ENCODE results near the gene E2F3. TPM values are rescaled to one million over a fixed set of nuclear protein-coding genes. Genes with fewer than 3 reads are reported as not detected.

The E2F3 gene
- 17.9 TPM for polyA plus RNA-seq
- long read RNA-seq, donor 1 = 0 reads
- long read RNA-seq, donor 2 = 0 reads
- long read RNA-seq, donor 3, full-length matches to known transcripts = 1 of 1 reads
- long read RNA-seq, donor 3, partial matches to known transcripts = 0 of 1 reads
- long read RNA-seq, donor 3, other reads (novel, unspliced or antisense) = 0 of 1 reads
- long read RNA-seq, donor 4 = 0 reads
- long read RNA-seq, donor 5 = 0 reads
- long read RNA-seq, donor 6, full-length matches to known transcripts = 2 of 2 reads
- long read RNA-seq, donor 6, partial matches to known transcripts = 0 of 2 reads
- long read RNA-seq, donor 6, other reads (novel, unspliced or antisense) = 0 of 2 reads
- long read RNA-seq, donor 7, full-length matches to known transcripts = 1 of 1 reads
- long read RNA-seq, donor 7, partial matches to known transcripts = 0 of 1 reads
- long read RNA-seq, donor 7, other reads (novel, unspliced or antisense) = 0 of 1 reads
- long read RNA-seq, donor 8 = 0 reads
- long read RNA-seq, donor 9, full-length matches to known transcripts = 1 of 1 reads
- long read RNA-seq, donor 9, partial matches to known transcripts = 0 of 1 reads
- long read RNA-seq, donor 9, other reads (novel, unspliced or antisense) = 0 of 1 reads
- long read RNA-seq, donor 10 = 0 reads
- long read RNA-seq, donor 11, full-length matches to known transcripts = 1 of 1 reads
- long read RNA-seq, donor 11, partial matches to known transcripts = 0 of 1 reads
- long read RNA-seq, donor 11, other reads (novel, unspliced or antisense) = 0 of 1 reads

GRCh38 chr6:20401205-20402091, at the start of gene E2F3:
E2F3 (plus strand) TSS chr6:20401879; CDS start chr6:20402233, 354 bp downstream.
- H3K4me3 ChIP-seq (ENCODE audit: low read length) = peak within 1 kb of the TSS; percentile 87
- H3K36me3 ChIP-seq (ENCODE audit: control insufficient read depth, insufficient read depth, low read length) = peaks cover under 1% of the 10 kb centered on the region
- H3K9me3 ChIP-seq (ENCODE audit: control insufficient read depth, low read depth, low read length) = no peaks in the 10 kb centered on the region
- peaks cover 7% of the 10 kb centered on the region for H3K4me1 ChIP-seq (ENCODE audit: control insufficient read depth, insufficient read depth, low read length)
- WGBS (ENCODE audit: insufficient coverage, low lambda C conversion rate) = no CpG with 5 or more reads among the region's 63 CpGs
- no peaks in the 10 kb centered on the region for H3K27me3 ChIP-seq (ENCODE audit: control insufficient read depth, insufficient read depth, low read length)
- peak within 1 kb of the TSS; percentile 97 for H3K27ac ChIP-seq (ENCODE audit: low read length)
- DNase-seq = peak; percentile 100

GRCh38 chr6:20352346-20352745, 49.3 kb upstream of the E2F3 start:
- Histone ChIP-seq H3K9me3 (ENCODE audit: control insufficient read depth, low read depth, low read length) (peaks cover 8% of the 10 kb centered on the region), H3K27me3 (ENCODE audit: control insufficient read depth, insufficient read depth, low read length) (no peaks in the 10 kb centered on the region), H3K27ac (ENCODE audit: low read length) (no peak overlapping the region), H3K4me1 (ENCODE audit: control insufficient read depth, insufficient read depth, low read length) (peaks cover 19% of the 10 kb centered on the region), H3K4me3 (ENCODE audit: low read length) (no peak overlapping the region), H3K36me3 (ENCODE audit: control insufficient read depth, insufficient read depth, low read length) (no peaks in the 10 kb centered on the region)
- DNase-seq = no peak
- no CpG with 5 or more reads among the region's 4 CpGs for WGBS (ENCODE audit: insufficient coverage, low lambda C conversion rate)

- no peak for DNase-seq
- Histone ChIP-seq H3K9me3 (ENCODE audit: control insufficient read depth, low read depth, low read length) (peaks cover 8% of the 10 kb centered on the region), H3K4me3 (ENCODE audit: low read length) (no peak overlapping the region), H3K27me3 (ENCODE audit: control insufficient read depth, insufficient read depth, low read length) (no peaks in the 10 kb centered on the region), H3K27ac (ENCODE audit: low read length) (no peak overlapping the region), H3K4me1 (ENCODE audit: control insufficient read depth, insufficient read depth, low read length) (peaks cover 19% of the 10 kb centered on the region), H3K36me3 (ENCODE audit: control insufficient read depth, insufficient read depth, low read length) (no peaks in the 10 kb centered on the region)
- WGBS (ENCODE audit: insufficient coverage, low lambda C conversion rate) = no CpG with 5 or more reads among the region's 5 CpGs
Measured at GRCh38 chr6:20353134-20353533, 48.5 kb upstream of the E2F3 start.

- Histone ChIP-seq H3K27ac (ENCODE audit: low read length) (no peak overlapping the region), H3K4me3 (ENCODE audit: low read length) (no peak overlapping the region), H3K36me3 (ENCODE audit: control insufficient read depth, insufficient read depth, low read length) (no peaks in the 10 kb centered on the region), H3K27me3 (ENCODE audit: control insufficient read depth, insufficient read depth, low read length) (no peaks in the 10 kb centered on the region), H3K4me1 (ENCODE audit: control insufficient read depth, insufficient read depth, low read length) (peaks cover 9% of the 10 kb centered on the region), H3K9me3 (ENCODE audit: control insufficient read depth, low read depth, low read length) (peaks cover 8% of the 10 kb centered on the region)
- WGBS (ENCODE audit: insufficient coverage, low lambda C conversion rate) = no CpG with 5 or more reads among the region's 3 CpGs
- no peak for DNase-seq
Measured at GRCh38 chr6:20354366-20354765, 47.3 kb upstream of the E2F3 start.

- whole genome bisulfite sequencing (ENCODE audit: insufficient coverage, low lambda C conversion rate) = 89% methylated on average over 3 of the region's 6 CpGs
- DNase-seq = no peak
- no peaks in the 10 kb centered on the region for H3K9me3 ChIP-seq (ENCODE audit: control insufficient read depth, low read depth, low read length)
Measured at GRCh38 chr6:20360471-20361119, 41.1 kb upstream of the E2F3 start.

GRCh38 chr6:20362623-20363022, 39.1 kb upstream of the E2F3 start:
- Histone ChIP-seq H3K36me3 (ENCODE audit: control insufficient read depth, insufficient read depth, low read length) (no peaks in the 10 kb centered on the region), H3K4me1 (ENCODE audit: control insufficient read depth, insufficient read depth, low read length) (peaks cover 24% of the 10 kb centered on the region), H3K9me3 (ENCODE audit: control insufficient read depth, low read depth, low read length) (no peaks in the 10 kb centered on the region), H3K4me3 (ENCODE audit: low read length) (no peak overlapping the region), H3K27me3 (ENCODE audit: control insufficient read depth, insufficient read depth, low read length) (no peaks in the 10 kb centered on the region), H3K27ac (ENCODE audit: low read length) (no peak overlapping the region)
- WGBS (ENCODE audit: insufficient coverage, low lambda C conversion rate) = 100% methylated on average over 1 of the region's 1 CpG
- DNase-seq = no peak

More at GRCh38 chr6:20360471-20361119, 41.1 kb upstream of the E2F3 start:
- H3K4me3 ChIP-seq (ENCODE audit: low read length) = no peak overlapping the region
- H3K36me3 ChIP-seq (ENCODE audit: control insufficient read depth, insufficient read depth, low read length) = no peaks in the 10 kb centered on the region
- H3K27ac ChIP-seq (ENCODE audit: low read length) = no peak overlapping the region
- H3K27me3 ChIP-seq (ENCODE audit: control insufficient read depth, insufficient read depth, low read length) = no peaks in the 10 kb centered on the region
- H3K4me1 ChIP-seq (ENCODE audit: control insufficient read depth, insufficient read depth, low read length) = peaks cover 6% of the 10 kb centered on the region

- no peaks in the 10 kb centered on the region for H3K9me3 ChIP-seq (ENCODE audit: control insufficient read depth, low read depth, low read length)
- H3K27ac ChIP-seq (ENCODE audit: low read length) = peak overlapping the region; percentile 88
- H3K27me3 ChIP-seq (ENCODE audit: control insufficient read depth, insufficient read depth, low read length) = no peaks in the 10 kb centered on the region
- WGBS (ENCODE audit: insufficient coverage, low lambda C conversion rate) = no CpG with 5 or more reads among the region's 2 CpGs
- DNase-seq = no peak
- no peaks in the 10 kb centered on the region for H3K36me3 ChIP-seq (ENCODE audit: control insufficient read depth, insufficient read depth, low read length)
- H3K4me1 ChIP-seq (ENCODE audit: control insufficient read depth, insufficient read depth, low read length) = peaks cover 30% of the 10 kb centered on the region
- no peak overlapping the region for H3K4me3 ChIP-seq (ENCODE audit: low read length)
Measured at GRCh38 chr6:20364327-20364726, 37.4 kb upstream of the E2F3 start.

- Histone ChIP-seq H3K36me3 (ENCODE audit: control insufficient read depth, insufficient read depth, low read length) (no peaks in the 10 kb centered on the region), H3K9me3 (ENCODE audit: control insufficient read depth, low read depth, low read length) (no peaks in the 10 kb centered on the region), H3K27me3 (ENCODE audit: control insufficient read depth, insufficient read depth, low read length) (no peaks in the 10 kb centered on the region), H3K4me3 (ENCODE audit: low read length) (no peak overlapping the region), H3K4me1 (ENCODE audit: control insufficient read depth, insufficient read depth, low read length) (peaks cover 30% of the 10 kb centered on the region), H3K27ac (ENCODE audit: low read length) (peak overlapping the region; percentile 88)
- WGBS (ENCODE audit: insufficient coverage, low lambda C conversion rate) = no CpG with 5 or more reads among the region's 3 CpGs
- DNase-seq = peak; percentile 70 to 88
Measured at GRCh38 chr6:20365456-20365855, 36.2 kb upstream of the E2F3 start.

GRCh38 chr6:20366082-20366830, 35.4 kb upstream of the E2F3 start:
- Histone ChIP-seq H3K27me3 (ENCODE audit: control insufficient read depth, insufficient read depth, low read length) (no peaks in the 10 kb centered on the region), H3K27ac (ENCODE audit: low read length) (peak overlapping the region; percentile 88), H3K36me3 (ENCODE audit: control insufficient read depth, insufficient read depth, low read length) (no peaks in the 10 kb centered on the region), H3K4me3 (ENCODE audit: low read length) (no peak overlapping the region), H3K4me1 (ENCODE audit: control insufficient read depth, insufficient read depth, low read length) (peaks cover 30% of the 10 kb centered on the region), H3K9me3 (ENCODE audit: control insufficient read depth, low read depth, low read length) (no peaks in the 10 kb centered on the region)
- no CpG with 5 or more reads among the region's 7 CpGs for WGBS (ENCODE audit: insufficient coverage, low lambda C conversion rate)
- peak in 1 of 2 donors; percentile 26 for DNase-seq
